Spleen (tissue), 11 donors: Measurements from ENCODE around the gene AQP12A. TPM values are rescaled to one million over a fixed set of nuclear protein-coding genes. Genes with fewer than 3 reads are reported as not detected.
"Not testable (repeated sequence)": the region's sequence is repeated elsewhere in the genome, so short reads cannot be mapped to it uniquely, and the experiment has no call there.

Source experiments
- DNase-seq: peaks from one replicate; pipeline ENCODE4 v3.0.0-alpha.2; 2020
- H3K27ac ChIP-seq, 8 donors: fragments of 200-600 bp; sonication (generic) in 7 of 8; 1 replicate in 4 of 8; 2 replicates in 4 of 8; pipeline versions ENCODE4 v1.5.0 to v1.8.0; 2016 to 2021; ENCODE audit warnings: inconsistent platforms in 4 of 8, mild to moderate bottlenecking in 4 of 8, moderate library complexity in 1 of 8
- H3K27me3 ChIP-seq, 7 donors: fragments of 200-600 bp; sonication (generic) in 6 of 7; replicated peaks in 1 of 7; 1 replicate in 4 of 7; 2 replicates in 3 of 7; pipeline versions ENCODE4 v1.5.0 to v1.8.0; 2016 to 2021; ENCODE audit warnings: inconsistent platforms in 3 of 7, mild to moderate bottlenecking in 1 of 7
- H3K36me3 ChIP-seq, 6 donors: fragments of 200-600 bp; sonication (generic) in 5 of 6; 1 replicate in 4 of 6; 2 replicates in 2 of 6; pipeline versions ENCODE4 v1.5.0 to v1.8.0; 2016 to 2021; ENCODE audit warnings: inconsistent platforms in 2 of 6
- H3K4me1 ChIP-seq, 6 donors: fragments of 200-600 bp; sonication (generic) in 5 of 6; 1 replicate in 3 of 6; 2 replicates in 3 of 6; pipeline versions ENCODE4 v1.5.0 to v1.8.0; 2016 to 2021; ENCODE audit warnings: inconsistent platforms in 3 of 6
- H3K4me3 ChIP-seq, 8 donors: fragments of 200-600 bp; sonication (generic) in 7 of 8; 1 replicate in 4 of 8; 2 replicates in 4 of 8; pipeline versions ENCODE4 v1.5.0 to v1.8.0; 2016 to 2021; ENCODE audit warnings: inconsistent platforms in 4 of 8, mild to moderate bottlenecking in 4 of 8, moderate library complexity in 2 of 8
- H3K9me3 ChIP-seq, 8 donors: fragments of 200-600 bp; sonication (generic) in 7 of 8; 1 replicate in 4 of 8; 2 replicates in 4 of 8; pipeline versions ENCODE4 v1.5.0 to v1.8.0; 2016 to 2021; ENCODE audit warnings: inconsistent platforms in 4 of 8
- POLR2A ChIP-seq, 3 donors: fragments of 450-650 bp; IDR thresholded peaks; one replicate each; pipeline ENCODE4 v1.5.1; 2017; ENCODE audit warnings: antibody characterized with exemption in 3 of 3, mild to moderate bottlenecking in 1 of 3
- POLR2AphosphoS5 ChIP-seq, 3 donors: sonication (generic); formaldehyde crosslinking; IDR thresholded peaks; one replicate each; pipeline ENCODE4 v1.5.1; 2017; ENCODE audit warnings: antibody characterized with exemption in 3 of 3
- WGBS, 5 donors: extraction: QIAGEN DNeasy Blood & Tissue Kit in 3 of 5; methylation state at CpG; one replicate each; pipeline versions ENCODE4 v1.1.5 to v1.1.7; 2013 to 2018; 5-methylcytosine and 5-hydroxymethylcytosine counted together
- intact Hi-C: fragments of 100-400 bp; cut with DNase I; formaldehyde crosslinking; loops from one replicate; pipeline ENCODE4 v1.15.0; 2023; ENCODE audit warnings: low total_unique reads
- polyA plus RNA-seq, 3 donors: library from polyadenylated mRNA; stranded (reverse); fragments of 200-250 nt; gene quantifications; one replicate each; pipeline ENCODE4 v1.2.1, GENCODE V29; 2013
- total RNA-seq, 7 donors: library from RNA; depleted of rRNA in 3 of 7; stranded (reverse); fragments of >200 nt in 3 of 7; fragmentation: NEBNext Ultra II Directional in 4 of 7; extraction: Animal tissue kit (Norgen Biotek cat#: 25700) in 4 of 7; gene quantifications; one replicate each; pipeline versions ENCODE4 v1.1.0 to v1.2.1, GENCODE V29; 2016 to 2021
- TF ChIP-seq, protein P1 (sequence below), 11 experiments: fragments of 200-600 bp in 7 of 11; fragments of 450-650 bp in 4 of 11; sonication (generic) in 4 of 11; IDR thresholded peaks in 8 of 11; conservative IDR thresholded peaks in 3 of 11; 1 replicate in 7 of 11; 2 replicates in 4 of 11; pipeline versions ENCODE4 v1.4.0 to v1.8.0; 2016 to 2021; ENCODE audit warnings: antibody characterized with exemption in 11 of 11, inconsistent platforms in 4 of 11, mild to moderate bottlenecking in 1 of 11
- donor health status: healthy with polysubstance abuse.
- donor health status: DM: no; HTN: no; CAD: no; lungs with moderate emphysema.
- donor health status: DM: no; HTN: no; CAD: no.
- donor health status: Bipolar disorder and iron deficiency.
- donor health status: healthy.
- donor health status: DM: no; HTN: no; CAD: no.
- donor health status: DM: yes; HTN: yes; CAD: no.

The AQP12A gene
- total and polyA plus RNA-seq, 10 donors = 1.6 to 1.8 TPM; not detected in 8

DNA sequence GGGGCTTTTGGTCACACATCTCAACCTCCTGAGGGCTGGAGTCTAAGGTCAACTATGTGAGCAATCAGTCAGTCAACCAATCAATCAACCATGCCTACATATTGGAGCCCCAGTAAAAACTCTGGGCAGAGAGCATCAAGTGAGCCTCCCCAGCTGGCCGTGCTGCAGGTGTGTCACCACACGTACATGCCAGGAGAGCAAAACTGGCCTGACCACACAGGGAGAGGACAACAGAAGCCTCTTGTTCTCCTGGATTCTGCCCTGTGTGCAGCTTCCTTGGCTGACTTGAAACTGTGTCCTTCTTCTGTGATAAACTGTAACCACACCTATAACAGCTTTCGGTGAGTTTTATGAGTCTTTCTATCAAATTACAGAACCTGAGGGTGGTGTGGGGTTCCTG, 40.5 kb upstream of the AQP12A start:
- 82 to 96% (median 89%) methylated on average over 3 of the region's 3 CpGs for WGBS, 5 donors
- intact Hi-C loops = no loop called here
- TF ChIP-seq POLR2AphosphoS5 (IDR thresholded peaks at IDR 0.05) (no peak), POLR2A (IDR thresholded peaks at IDR 0.05) (no peak)
- TF ChIP-seq, protein P1, sequence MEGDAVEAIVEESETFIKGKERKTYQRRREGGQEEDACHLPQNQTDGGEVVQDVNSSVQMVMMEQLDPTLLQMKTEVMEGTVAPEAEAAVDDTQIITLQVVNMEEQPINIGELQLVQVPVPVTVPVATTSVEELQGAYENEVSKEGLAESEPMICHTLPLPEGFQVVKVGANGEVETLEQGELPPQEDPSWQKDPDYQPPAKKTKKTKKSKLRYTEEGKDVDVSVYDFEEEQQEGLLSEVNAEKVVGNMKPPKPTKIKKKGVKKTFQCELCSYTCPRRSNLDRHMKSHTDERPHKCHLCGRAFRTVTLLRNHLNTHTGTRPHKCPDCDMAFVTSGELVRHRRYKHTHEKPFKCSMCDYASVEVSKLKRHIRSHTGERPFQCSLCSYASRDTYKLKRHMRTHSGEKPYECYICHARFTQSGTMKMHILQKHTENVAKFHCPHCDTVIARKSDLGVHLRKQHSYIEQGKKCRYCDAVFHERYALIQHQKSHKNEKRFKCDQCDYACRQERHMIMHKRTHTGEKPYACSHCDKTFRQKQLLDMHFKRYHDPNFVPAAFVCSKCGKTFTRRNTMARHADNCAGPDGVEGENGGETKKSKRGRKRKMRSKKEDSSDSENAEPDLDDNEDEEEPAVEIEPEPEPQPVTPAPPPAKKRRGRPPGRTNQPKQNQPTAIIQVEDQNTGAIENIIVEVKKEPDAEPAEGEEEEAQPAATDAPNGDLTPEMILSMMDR (IDR thresholded peaks at IDR 0.05 in 8 of 11, conservative IDR thresholded peaks at IDR 0.05 in 3 of 11) = no peak
- Histone ChIP-seq H3K27me3 (peaks cover 0 to 92% (median 22%) of the 10 kb centered on the region in 7 donors), H3K27ac (no peak overlapping the region), H3K4me1 (peaks cover 0 to 7% (median 0%) of the 10 kb centered on the region in 6 donors), H3K4me3 (no peak overlapping the region), H3K9me3 (peaks cover 0 to 3% (median 0%) of the 10 kb centered on the region in 8 donors), H3K36me3 (no peaks in the 10 kb centered on the region)
- DNase-seq = no peak

DNA sequence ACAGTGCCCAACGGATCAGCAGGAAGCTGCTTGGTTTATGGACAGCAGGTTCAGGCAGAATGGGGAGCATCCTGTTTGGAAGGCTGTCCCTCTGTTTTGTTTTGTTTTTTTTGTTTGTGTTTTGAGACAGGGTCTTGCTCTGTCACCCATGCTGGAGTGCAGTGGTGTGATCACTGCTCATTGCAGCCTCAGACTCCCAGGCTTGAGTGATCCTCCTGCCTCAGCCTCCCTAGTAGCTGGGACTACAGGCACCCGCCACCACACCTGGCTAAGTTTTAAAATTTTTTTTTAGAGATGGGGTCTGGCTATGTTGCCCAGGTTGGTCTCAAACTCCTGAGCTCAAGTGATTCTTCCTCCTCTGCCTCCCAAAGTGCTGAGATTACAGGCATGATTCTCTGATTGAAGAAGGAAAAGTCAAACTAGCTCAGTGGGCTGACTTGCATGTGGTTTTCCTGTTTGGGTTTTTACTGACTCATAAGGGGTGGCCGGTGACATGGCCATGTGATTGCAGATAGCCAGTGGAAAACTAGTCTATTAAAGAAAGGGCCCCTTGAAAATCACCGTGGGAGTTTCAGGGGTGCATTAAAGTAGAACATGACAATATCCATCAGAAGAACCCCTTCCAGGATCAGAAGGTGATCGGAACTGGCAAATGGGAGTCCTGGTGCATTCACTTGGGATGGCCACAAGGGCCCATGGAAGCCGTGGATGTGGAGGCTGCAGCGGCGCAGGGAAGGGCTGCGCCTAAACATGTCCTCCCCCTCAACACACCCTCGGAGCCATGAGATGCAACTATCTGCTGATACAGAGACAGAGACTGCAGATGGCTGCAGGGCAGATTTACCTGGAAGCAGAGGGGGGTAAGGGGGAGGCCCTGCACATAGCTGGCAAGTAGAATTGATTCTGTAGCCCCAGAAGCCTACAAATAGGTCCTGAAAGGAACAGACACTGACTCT, 35.5 kb upstream of the AQP12A start:
- Histone ChIP-seq H3K4me3 (no peak overlapping the region), H3K36me3 (no peaks in the 10 kb centered on the region), H3K27ac (no peak overlapping the region), H3K4me1 (peaks cover 0 to 10% (median 0%) of the 10 kb centered on the region in 6 donors), H3K27me3 (peaks cover 0 to 64% (median 0%) of the 10 kb centered on the region in 7 donors), H3K9me3 (peaks cover 0 to 3% (median 0%) of the 10 kb centered on the region in 8 donors)
- no peak for DNase-seq
- intact Hi-C loops = no loop called here
- WGBS, 5 donors = 59 to 68% (median 66%) methylated on average over 9 to 10 of the region's 10 CpGs
- TF ChIP-seq POLR2AphosphoS5 (IDR thresholded peaks at IDR 0.05) (no peak), POLR2A (IDR thresholded peaks at IDR 0.05) (no peak)
- TF ChIP-seq, protein P1 (IDR thresholded peaks at IDR 0.05 in 8 of 11, conservative IDR thresholded peaks at IDR 0.05 in 3 of 11) = no peak

DNA sequence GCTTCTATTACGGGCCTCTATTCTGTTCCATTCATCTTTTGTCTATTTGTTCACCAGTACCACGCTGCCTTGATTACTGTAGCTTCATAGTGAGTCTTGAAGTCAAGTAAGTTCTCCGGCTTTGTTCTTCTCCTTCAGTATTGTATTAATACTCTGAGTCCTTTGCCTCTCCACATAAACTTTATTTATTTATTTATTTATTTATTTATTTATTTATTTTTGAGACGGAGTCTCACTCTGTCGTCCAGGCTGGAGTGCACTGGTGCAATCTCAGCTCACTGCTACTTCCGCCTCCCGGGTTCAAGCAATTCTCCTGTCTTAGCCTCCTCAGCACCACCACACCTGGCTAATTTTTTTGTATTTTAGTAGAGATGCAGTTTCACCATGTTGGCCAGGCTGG, 31.8 kb upstream of the AQP12A start:
- Histone ChIP-seq H3K9me3 (peaks cover 0 to 12% (median 7%) of the 10 kb centered on the region in 8 donors), H3K4me1 (peaks cover 0 to 10% (median 0%) of the 10 kb centered on the region in 6 donors), H3K27me3 (peaks cover 0 to 49% (median 0%) of the 10 kb centered on the region in 7 donors)
- DNase-seq, H3K36me3 ChIP-seq, intact Hi-C loops, H3K4me3 ChIP-seq, H3K27ac ChIP-seq: not testable (repeated sequence)
- 88 to 94% (median 91%) methylated on average over 7 of the region's 7 CpGs for WGBS, 5 donors

DNA sequence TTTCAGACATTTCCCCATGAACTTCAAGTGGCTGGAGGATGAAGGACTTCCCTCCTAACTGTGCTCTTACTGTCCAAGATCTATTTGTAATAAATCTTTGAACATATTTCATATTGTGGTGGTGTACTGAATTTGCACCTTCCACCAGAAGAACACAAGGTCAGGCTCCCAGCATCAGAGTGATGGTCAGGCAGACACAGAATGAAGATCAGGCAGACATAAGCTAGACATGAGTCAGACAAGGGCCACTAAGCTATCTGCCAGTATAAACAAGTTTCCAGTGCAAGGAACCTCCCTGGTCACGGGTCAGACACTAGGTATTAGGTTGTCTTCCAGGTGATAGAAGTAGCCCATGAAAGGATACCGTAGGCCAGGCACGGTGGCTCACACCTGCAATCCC, 29.0 kb upstream of the AQP12A start:
- intact Hi-C loops = no loop called here
- H3K4me1 ChIP-seq = no peaks in the 10 kb centered on the region
- no peak overlapping the region for H3K27ac ChIP-seq
- no peak overlapping the region for H3K4me3 ChIP-seq
- 80 to 92% (median 83%) methylated on average over 3 of the region's 3 CpGs for WGBS, 5 donors
- TF ChIP-seq, protein P1 (IDR thresholded peaks at IDR 0.05 in 8 of 11, conservative IDR thresholded peaks at IDR 0.05 in 3 of 11) = no peak
- TF ChIP-seq POLR2A (IDR thresholded peaks at IDR 0.05) (no peak), POLR2AphosphoS5 (IDR thresholded peaks at IDR 0.05) (no peak)
- no peak for DNase-seq
- no peaks in the 10 kb centered on the region for H3K36me3 ChIP-seq
- H3K27me3 ChIP-seq = peaks cover 0 to 48% (median 0%) of the 10 kb centered on the region in 7 donors
- peaks cover 0 to 22% (median 15%) of the 10 kb centered on the region in 8 donors for H3K9me3 ChIP-seq
